GM18868 (cell line): ENCODE data around the gene IQSEC3.
"Not testable (repeated sequence)": the region's sequence is repeated elsewhere in the genome, so short reads cannot be mapped to it uniquely, and the experiment has no call there.

Experiments
- ATAC-seq: cut with Tn5 transposase; IDR thresholded peaks from one replicate; pipeline ENCODE4 v1.9.1; 2021; ENCODE audit warnings: mild to moderate bottlenecking, moderate library complexity; ENCODE audit not compliant: unreplicated experiment

The IQSEC3 gene

DNA sequence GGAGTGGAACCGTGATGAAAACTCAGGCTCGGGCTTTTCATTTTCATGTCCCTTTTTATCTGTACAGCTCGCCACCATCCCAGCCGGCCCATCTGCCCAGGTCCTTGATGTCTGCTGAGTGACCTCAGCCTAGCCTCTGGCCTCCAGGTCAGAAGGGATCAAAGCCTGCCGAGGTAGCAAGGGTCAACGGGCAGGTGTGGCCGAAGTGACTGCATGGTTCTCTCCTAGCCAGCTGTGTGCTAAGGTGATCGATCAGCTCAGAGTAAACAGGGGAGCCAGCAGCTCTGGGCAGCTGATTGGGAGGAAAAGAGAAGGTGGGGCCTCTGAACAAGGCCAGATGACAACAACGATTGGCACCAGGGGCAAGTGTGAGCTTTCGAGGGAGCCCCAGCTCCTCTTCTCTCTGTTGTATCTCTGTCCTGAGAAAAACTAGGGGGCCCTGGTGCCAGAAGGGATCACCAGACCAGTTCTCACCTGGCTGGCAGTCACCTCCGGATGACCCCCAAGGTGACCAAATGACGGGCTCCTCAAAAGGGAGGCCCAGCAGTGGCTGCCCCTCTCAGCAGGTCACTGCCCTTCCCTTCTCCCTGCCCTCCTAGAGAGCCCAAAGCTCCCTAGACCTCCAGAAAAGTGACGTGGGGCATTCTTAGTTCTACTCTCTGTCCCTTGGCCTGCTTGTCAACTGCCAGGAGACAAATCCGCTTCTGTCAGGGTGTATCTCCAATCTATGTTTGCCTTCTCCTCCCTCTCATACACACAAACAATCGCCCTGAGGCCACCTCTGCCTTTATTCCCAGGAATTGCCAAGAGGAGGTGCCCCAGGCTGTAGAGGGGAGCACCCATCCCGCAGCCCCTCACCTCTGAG is 143.9 kb downstream of the IQSEC3 start:
- ATAC-seq, result no peak

DNA sequence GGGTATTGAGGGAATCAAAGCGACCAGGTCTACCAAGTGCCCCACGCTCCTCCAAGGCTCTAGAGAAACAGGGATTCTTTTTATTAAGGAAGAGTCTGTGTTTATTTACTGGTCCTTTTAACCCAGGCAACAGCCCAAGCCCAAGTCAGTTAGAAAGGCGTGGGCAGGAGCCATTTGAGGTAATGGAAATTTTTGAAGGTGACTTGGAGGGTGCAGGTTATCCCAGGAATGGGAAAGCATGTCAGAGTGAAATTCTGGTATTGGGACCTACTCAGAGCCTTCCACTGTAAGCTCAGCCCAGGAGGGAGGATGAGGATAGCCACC is 144.5 kb downstream of the IQSEC3 start:
- no peak for ATAC-seq

DNA sequence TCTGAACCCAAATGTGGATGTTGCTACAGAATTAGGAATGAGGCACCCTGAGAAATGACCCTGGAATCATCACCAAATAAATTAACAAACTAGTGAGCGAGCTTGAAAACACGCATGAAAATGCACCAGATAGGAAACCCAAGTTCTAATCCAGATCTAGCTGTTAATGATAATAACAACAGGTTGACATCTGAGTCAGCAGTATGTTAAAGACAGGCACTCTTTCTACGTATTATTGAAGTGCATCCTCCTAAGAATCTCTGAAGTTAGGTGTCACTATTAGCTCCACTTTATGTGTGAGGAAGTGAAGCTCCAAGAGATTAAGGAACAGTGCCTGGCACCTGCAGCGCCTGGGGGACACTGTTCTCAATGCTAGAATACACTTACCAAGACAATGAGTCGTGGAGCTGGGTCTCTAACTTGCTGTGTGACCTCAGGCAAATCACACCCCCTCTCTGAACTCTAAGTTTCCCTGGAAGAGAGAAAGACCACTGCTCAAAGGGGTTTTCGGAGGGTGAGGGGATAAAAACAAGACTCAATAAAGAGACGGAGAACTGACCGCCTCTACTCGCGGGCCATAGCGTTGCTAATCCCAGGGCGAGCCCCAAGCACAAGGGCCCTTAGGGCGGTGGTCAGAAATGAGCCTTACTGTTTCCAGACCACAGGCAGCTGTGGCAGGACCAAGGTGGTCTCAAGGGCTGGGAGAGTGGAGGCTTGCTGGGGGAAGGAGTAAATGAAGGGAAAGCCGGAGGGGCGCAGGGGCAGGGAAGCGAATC is 145.3 kb downstream of the IQSEC3 start:
- ATAC-seq, result no peak

DNA sequence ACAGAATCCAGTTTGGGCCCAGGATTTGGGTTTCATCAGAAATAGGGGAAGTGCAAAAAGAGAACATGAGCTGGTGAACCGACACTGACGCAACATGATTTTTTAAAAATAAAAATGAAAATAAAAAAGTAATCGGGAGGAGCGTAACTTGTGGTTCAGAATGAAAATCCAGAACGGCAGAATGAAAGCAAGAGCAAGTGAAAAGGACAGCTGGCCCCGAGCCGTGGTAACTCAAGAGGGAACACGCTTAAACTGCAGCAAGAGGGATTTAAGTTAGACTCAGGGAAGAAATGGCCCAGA is 145.8 kb downstream of the IQSEC3 start:
- no peak for ATAC-seq

DNA sequence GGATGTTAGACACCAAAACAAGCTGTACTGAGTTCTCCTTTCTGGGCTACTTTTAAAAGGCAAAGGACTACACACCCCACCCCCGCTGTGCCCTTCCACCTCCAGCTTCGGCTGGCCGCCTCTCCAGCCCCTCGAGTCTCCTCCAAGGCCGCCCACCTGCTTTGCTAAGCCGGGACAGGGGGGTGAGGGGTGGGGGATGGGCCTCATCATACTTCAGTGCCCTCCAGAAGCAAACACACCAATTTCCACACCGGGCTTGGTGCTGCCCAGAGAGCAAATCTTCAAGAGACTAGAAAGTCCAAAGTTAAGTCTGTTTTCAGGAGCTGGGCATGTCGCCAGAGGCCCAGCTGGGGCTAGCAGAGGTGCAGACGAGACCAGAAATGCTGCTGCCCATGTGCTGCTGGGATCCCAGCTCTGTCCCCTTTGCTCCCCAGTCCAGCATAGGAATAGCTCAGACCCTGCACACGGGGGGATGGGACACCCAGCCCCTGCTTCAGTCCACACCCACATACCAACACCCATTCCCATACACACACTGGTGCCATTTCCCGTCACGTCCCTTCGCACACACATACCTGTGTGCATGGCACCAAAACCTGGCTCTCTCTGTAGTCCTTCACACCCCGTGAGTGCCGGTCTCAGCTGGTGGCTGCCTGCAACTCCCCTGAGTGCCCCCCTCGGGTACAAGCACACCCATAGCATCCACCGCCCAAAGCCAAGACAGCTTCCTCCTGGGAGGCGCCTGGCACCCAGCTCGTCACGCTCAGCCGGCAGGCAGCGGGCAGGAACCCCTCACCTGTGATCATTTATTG is 146.4 kb downstream of the IQSEC3 start:
- no peak for ATAC-seq

DNA sequence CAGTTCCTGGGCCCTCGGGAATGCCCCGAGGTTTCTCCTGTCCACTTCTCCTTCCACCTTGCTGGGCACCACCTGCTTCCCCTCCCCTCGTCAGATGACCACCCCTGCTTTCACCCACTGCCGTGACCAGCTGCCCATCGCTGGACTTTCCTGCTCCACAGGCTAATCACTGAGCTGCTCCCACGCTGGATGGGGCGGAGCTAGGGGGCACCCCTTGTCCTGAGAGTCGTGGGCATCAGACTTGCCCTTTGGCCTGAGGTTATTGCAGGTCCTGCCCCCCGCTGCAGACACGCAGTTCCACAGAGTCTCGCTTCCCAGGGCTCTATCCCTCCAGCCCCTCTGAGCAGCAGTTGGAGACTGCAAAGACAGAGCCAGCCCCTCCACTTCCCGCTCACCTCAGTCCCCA is 147.0 kb downstream of the IQSEC3 start:
- ATAC-seq, result no peak

DNA sequence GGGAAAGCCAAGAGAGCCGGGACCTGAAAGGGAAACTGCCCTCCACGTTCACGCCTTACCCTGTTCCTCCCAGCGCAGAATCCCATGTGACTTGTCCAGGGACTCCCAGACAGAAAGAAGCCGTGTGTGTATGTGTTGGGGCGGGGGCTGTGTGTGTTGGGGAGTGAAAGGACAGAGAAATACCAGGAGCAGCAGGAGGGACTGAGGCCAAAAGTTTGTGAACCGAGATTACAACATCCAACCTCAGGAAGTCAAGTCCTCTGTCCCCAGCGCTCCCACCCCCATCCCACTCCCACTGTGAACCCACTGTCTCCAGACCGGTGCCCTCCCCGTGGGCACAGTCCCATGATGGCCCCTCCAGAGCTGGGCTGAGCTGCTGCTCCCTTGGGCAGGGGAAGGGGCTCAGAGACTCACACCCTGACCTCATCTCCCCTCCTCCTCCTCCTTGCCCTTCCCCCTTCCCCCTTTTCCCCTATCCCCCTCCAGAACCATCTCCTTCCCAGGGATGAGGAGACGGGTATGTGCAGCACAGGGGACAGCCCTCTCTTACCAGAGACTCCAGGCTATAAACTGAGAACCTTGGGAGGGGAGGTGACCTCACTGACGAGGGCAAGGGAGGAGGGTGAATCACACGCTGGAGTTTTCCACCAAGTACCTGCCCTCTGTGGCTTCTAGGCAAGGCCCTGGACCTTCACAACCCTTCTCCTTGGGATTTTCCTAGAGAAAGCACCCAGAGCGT is 147.6 kb downstream of the IQSEC3 start, which contains the start of gene SLC6A12:
Gene SLC6A12 (minus strand): TSS at position 155 of the 739 bp plus-strand sequence. CDS start 4,171 bp downstream, outside the sequence.
- ATAC-seq, result no peak

DNA sequence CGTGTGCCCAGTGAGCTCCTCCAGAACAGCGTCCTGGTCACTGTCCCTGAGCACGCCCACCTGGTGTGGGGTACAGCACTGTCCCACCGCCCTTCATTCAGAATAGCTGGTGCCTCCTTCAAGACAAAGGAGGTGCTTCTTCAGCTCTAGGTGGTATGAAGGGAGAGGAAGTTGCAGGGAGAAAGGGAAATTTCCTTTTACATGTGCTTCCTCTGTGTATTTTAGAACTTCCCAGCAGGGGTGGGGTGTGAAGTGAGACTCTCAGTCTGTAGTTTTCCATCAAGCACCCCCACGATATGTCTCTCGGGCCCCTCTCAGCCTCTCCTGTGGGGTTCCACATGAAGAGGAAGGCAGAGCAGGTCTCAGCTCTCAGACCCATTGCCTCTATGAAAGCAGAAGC is 148.5 kb downstream of the IQSEC3 start:
- ATAC-seq, result no peak

DNA sequence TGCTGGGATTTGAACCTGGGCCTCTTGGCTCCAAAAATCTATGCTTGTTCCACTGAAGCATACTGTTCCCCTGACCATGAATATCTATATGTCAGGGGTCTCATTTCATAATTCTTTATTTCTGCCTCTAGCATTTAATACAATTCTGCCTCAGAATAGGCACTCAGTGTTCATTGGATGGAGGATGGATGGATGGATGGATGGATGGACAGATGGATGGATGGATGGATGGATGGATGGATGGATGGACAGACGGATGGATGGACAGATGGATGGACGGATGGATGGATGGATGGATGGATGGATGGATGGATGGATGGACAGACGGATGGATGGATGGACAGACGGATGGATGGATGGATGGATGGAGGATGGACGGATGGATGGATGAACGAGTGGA is 150.5 kb downstream of the IQSEC3 start:
- not testable (repeated sequence) for ATAC-seq

DNA sequence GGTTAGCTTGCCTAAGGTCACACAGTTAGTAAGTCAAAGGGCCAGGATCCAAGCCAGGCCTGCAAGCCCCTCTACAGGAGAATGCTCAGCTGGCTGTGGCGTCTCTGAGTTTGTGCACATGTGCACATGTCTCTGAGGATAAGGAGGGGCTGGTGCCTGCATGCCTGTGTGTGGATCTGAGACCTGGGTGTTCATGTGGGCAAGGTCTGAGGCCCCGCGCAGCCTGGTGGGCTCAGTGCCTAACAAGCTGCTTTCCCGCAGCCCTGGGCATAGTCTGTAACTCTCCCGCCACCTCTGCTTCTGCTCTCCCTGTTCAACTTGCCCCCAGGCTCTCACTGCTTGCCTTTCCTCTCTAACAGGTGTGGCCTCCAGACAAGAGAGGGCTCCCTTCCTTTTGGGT is 151.7 kb downstream of the IQSEC3 start:
- ATAC-seq, result no peak

DNA sequence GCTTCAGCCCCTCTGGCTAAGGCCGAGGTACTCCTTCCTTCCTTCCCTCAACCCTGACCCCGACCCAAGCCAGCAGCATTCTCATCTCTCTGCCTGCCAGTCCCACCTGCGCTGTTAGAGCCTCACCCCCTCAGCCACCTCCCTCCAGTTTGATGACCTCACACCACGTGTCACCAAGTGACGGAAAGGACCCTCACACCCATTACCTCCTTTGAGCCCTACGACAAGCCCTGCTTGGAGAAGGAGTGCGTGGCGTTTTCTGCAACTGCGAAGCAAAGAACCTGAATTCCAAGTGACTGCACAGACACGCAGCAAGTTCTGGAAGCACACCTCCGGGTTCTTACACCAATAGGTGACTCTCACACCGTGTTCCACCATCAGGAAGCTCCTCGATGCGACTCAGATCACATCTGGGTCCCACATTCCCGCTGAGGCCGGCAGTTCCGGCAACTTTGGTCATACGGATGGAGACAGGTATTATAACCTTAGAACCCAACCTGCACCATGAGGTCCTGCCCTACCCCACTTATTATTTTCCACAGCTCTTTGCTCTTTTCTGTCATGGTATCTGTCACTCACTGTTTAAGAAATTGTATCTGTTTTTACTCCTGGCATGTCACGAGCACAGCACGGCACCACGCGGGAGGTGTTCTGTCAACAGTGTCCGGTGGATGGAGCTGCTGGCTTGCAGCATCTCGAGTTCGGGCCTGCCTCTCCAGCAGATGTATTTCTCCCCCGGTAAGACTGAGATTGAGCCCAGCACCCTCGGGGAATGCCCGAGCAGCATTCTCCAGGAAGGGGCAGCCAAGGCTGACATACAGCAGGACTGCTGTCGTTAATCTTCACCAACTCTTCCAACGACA is 152.4 kb downstream of the IQSEC3 start:
- ATAC-seq, result no peak

DNA sequence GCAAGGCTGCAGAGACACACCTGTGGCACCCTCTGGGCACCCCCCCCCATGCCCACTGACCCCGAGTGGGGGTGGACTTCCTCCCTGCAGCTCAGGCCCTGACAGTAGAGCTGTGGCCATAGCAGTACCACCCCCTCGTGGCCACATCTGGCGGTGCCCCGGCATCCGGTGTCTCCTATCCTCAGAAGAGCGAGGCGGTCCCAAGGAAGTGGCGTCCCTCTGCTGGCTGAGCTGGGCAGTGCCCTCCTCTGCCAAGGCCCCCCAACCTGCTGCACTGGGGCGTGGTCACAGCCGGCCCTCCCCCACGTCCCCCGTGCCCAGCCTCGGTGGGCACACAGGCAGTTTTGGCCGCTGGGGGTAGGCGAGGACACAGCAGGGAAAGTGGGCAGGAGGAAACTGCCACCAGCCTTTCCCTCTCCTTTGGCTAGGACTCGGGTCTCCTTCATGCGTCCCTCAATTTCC is 153.4 kb downstream of the IQSEC3 start:
- peak; percentile 52 for ATAC-seq

DNA sequence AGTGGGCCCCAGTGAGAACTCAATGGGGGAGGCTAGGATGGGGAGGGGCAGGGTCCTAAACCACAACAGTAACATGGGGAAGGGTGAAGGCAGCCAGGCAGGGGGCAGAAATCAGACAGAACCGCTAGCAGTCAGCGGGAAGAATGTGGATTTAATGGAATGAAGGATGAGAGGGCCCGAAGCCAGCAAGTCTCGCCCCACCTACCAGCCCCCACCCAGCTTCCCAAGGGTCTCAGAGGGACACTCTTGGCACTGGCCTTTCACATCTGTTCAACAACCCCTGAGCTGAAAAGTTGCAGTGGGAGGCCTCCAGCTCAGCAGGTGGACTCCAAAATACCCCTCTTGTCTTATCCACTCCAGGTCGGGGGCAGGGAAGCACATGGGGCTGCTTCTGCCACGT is 153.9 kb downstream of the IQSEC3 start:
- ATAC-seq, result no peak

DNA sequence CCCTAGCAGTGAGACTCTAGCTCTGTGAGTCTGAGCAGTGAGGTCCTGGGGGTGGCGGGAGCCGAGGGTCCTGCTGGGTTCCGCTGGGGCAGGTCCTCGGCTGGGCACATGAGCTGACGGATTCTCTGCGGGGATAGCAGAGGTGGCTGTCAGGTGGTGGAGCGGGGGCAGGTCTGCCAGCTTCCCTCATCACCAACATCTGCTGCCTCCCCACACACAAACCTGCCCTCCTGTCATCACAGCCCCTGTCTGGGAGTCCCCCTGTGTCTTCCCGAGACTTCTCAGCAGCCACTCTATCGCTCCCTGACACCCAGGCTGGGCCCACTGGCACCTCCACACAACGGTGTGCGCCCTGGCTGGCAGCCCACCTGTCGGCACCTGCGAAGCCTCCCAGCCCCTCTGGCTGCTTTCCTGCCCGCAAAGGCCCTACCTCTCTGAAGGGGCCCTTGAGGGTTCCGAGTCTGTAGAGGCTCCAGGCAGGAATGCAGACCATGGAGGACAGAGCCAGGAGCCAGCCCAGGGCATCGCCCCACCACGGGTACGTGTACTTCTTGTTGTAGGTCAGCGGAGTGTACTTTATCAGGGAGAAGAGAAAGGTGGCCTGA is 154.5 kb downstream of the IQSEC3 start:
- ATAC-seq, result no peak

DNA sequence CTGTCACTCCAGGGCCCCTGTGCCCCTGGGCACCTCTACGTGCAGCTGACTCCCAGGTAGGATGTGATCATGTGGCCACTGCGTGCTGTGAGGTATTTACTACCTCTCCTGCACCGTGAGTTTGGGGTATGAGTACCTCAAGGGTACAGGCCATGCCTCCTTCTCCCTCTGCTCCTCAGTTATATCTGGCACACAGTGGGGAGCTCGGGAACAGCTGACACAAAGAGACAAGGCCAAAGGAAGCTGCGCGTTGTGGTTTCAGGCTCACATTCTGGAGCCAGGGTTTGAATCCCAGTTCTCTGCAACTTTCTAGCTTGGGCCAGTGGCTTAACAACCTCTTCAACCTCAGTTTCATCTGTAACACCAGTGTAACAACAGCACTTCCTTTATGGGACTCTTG is 155.2 kb downstream of the IQSEC3 start:
- ATAC-seq, result no peak

DNA sequence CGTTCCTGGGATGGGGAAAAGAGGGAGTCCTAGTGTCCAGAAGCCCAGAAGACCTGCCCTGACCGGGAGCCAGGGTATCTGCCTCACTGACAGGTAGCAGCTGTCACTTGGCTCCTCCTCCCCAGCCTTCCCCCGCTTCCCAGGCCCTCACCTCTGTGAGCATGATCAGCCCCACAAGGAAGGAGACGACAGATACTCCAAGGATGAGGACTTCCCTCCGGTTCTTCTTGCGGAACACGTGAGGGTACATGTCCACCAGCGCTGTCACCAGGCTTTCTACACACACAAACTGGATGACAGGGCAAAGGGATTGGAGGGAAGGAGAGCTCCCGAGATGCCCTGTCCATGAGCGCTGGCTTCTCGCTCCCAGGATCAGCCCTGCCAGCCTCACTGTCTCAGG is 157.3 kb downstream of the IQSEC3 start:
- no peak for ATAC-seq

DNA sequence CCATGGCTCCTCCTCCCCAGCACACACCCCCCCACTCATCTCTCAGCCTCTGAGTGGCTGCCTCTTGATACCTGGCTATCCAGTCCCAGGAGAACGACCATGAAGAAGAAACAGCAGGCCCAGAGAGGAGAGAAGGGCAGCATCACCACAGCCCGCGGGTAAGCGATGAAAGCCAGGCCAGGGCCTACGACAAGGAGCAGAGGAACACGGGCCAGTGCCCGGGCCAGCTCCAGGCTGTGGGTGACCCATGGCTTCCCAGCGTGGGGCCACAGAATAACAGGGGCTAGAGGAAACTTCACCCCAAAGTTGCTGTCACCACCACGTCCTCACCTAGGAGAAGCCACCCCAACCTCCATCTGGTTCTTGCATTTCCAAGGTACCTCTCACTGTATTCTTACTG is 157.8 kb downstream of the IQSEC3 start:
- no peak for ATAC-seq

DNA sequence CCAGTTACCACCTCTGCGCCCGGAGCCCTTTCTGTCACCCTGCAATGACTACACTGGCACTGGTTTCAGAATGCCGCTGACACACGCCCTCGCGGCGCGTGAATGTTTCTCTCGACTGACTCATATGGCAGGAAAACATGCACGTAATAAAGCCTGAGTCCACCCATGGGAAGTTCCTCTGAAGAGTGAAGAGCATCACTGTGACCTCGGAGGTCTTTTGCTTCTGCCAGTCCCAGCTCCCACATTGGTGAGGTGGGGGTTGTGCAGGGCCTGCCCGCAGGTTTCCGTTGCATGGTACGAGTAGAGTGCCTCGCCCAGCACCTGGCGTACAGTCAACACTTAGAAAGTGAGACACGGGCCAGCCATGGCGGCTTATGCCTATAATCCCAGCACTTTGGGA is 158.4 kb downstream of the IQSEC3 start:
- ATAC-seq, result no peak

DNA sequence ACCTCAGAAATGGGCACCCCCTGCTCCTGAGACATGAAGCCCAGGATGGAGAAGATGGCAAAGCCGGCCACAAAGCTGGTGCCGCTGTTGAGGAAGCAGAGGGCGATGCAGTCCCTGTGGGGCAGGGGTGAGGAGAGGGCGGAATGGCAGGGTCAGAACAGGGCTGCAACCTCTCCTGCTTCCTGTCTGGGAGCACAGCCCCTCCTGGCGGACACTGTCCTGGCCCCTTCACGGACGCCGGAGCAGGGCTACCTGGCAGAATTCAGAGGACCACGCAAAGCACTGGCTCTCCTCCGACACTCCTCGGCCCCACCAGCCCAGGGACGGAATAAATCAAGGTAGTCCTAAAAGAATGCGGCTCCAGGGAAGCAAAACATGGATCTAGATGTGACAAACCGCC is 159.8 kb downstream of the IQSEC3 start:
- ATAC-seq, result no peak
